ENCODE measurements around the gene MRPL32. TPM values are rescaled to one million over a fixed set of nuclear protein-coding genes. Genes with fewer than 3 reads are reported as not detected.

The MRPL32 gene
- total RNA-seq, 1 experiment from 2014 or later, result 87.8 TPM

- no peak for TF ChIP-seq CTCF (IDR thresholded peaks at IDR 0.05; ENCODE audit: unreplicated experiment)
- Mint-ChIP-seq H3K27me3 (ENCODE audit: unreplicated experiment) (peaks cover 18% of the 10 kb centered on the region), H3K4me3 (ENCODE audit: low read depth, unreplicated experiment) (no peak overlapping the region), H3K4me1 (ENCODE audit: low read depth, unreplicated experiment) (no peaks in the 10 kb centered on the region), H3K27ac (ENCODE audit: unreplicated experiment) (no peak overlapping the region), H3K36me3 (ENCODE audit: insufficient read depth, unreplicated experiment) (no peaks in the 10 kb centered on the region), H3K9me3 (ENCODE audit: low read depth, unreplicated experiment) (peaks cover 14% of the 10 kb centered on the region)
- CTCF ChIA-PET, result no interaction called here
- no TSS peak for BruUV-seq (replicated peaks)
- no peak for DNase-seq
- intact Hi-C loops (cut with micrococcal nuclease; ENCODE audit: unreplicated experiment), result no loop called here
Measured at GRCh38 chr7:42982604-42983115, 50.5 kb downstream of the MRPL32 start.

- Mint-ChIP-seq H3K4me3 (ENCODE audit: low read depth, unreplicated experiment) (no peak overlapping the region), H3K27ac (ENCODE audit: unreplicated experiment) (no peak overlapping the region), H3K9me3 (ENCODE audit: low read depth, unreplicated experiment) (peaks cover 14% of the 10 kb centered on the region), H3K27me3 (ENCODE audit: unreplicated experiment) (peaks cover 18% of the 10 kb centered on the region), H3K36me3 (ENCODE audit: insufficient read depth, unreplicated experiment) (no peaks in the 10 kb centered on the region), H3K4me1 (ENCODE audit: low read depth, unreplicated experiment) (no peaks in the 10 kb centered on the region)
- intact Hi-C loops (cut with micrococcal nuclease; ENCODE audit: unreplicated experiment), result no loop called here
- CTCF ChIA-PET, result no interaction called here
- TF ChIP-seq CTCF (IDR thresholded peaks at IDR 0.05; ENCODE audit: unreplicated experiment), result no peak
- no peak for DNase-seq
- no TSS peak for BruUV-seq (replicated peaks)
Measured at GRCh38 chr7:42984137-42984536, 52.0 kb downstream of the MRPL32 start.

GRCh38 chr7:42986213-42986612 lies 54.0 kb downstream of the MRPL32 start:
- Mint-ChIP-seq H3K36me3 (ENCODE audit: insufficient read depth, unreplicated experiment) (no peaks in the 10 kb centered on the region), H3K27ac (ENCODE audit: unreplicated experiment) (no peak overlapping the region), H3K9me3 (ENCODE audit: low read depth, unreplicated experiment) (peaks cover 14% of the 10 kb centered on the region), H3K4me3 (ENCODE audit: low read depth, unreplicated experiment) (no peak overlapping the region), H3K27me3 (ENCODE audit: unreplicated experiment) (peaks cover under 1% of the 10 kb centered on the region), H3K4me1 (ENCODE audit: low read depth, unreplicated experiment) (no peaks in the 10 kb centered on the region)
- BruUV-seq (replicated peaks), result no TSS peak
- intact Hi-C loops (cut with micrococcal nuclease; ENCODE audit: unreplicated experiment), result no loop called here
- no peak for TF ChIP-seq CTCF (IDR thresholded peaks at IDR 0.05; ENCODE audit: unreplicated experiment)
- CTCF ChIA-PET, result no interaction called here
- no peak for DNase-seq

GRCh38 chr7:42986781-42987248 lies 54.6 kb downstream of the MRPL32 start:
- no peak overlapping the region for H3K27ac Mint-ChIP-seq (ENCODE audit: unreplicated experiment)
- DNase-seq, result no peak
- no peak overlapping the region for H3K4me3 Mint-ChIP-seq (ENCODE audit: low read depth, unreplicated experiment)
- CTCF ChIA-PET, result no interaction called here
- H3K4me1 Mint-ChIP-seq (ENCODE audit: low read depth, unreplicated experiment), result no peaks in the 10 kb centered on the region
- no TSS peak for BruUV-seq (replicated peaks)
- H3K27me3 Mint-ChIP-seq (ENCODE audit: unreplicated experiment), result peaks cover under 1% of the 10 kb centered on the region
- intact Hi-C loops (cut with micrococcal nuclease; ENCODE audit: unreplicated experiment), result no loop called here
- no peaks in the 10 kb centered on the region for H3K36me3 Mint-ChIP-seq (ENCODE audit: insufficient read depth, unreplicated experiment)
- no peak for TF ChIP-seq CTCF (IDR thresholded peaks at IDR 0.05; ENCODE audit: unreplicated experiment)
- peaks cover 14% of the 10 kb centered on the region for H3K9me3 Mint-ChIP-seq (ENCODE audit: low read depth, unreplicated experiment)

Other genes starting within 250 kb of the MRPL32 start
- gene C7orf25, start 20.3 kb upstream of the MRPL32 start, total RNA-seq (2022), result 10.1 and 10.4 TPM in 2 replicates
- gene PSMA2, start 202 bp upstream of the MRPL32 start, total RNA-seq (2022), result 191 and 208 TPM in 2 replicates
- gene HECW1, start 180.3 kb downstream of the MRPL32 start, total RNA-seq (2022), result 0.17 and 0.33 TPM in 2 replicates